Measurements from ENCODE around the gene GALNT17.

- TF ChIP-seq CTCF (IDR thresholded peaks at IDR 0.05), result no peak
- TF ChIP-seq POLR2AphosphoS5 (IDR thresholded peaks at IDR 0.05), result no peak
Observed at GRCh38 chr7:71555758-71556157, 423.8 kb downstream of the GALNT17 start.

Data from breast epithelium (tissue), 3 donors.